GM21367 (cell line): Measurements from ENCODE around the gene PEAK3.
"Not testable (repeated sequence)": the region's sequence is repeated elsewhere in the genome, so short reads cannot be mapped to it uniquely, and the experiment has no call there.

Source experiments
- ATAC-seq: cut with Tn5 transposase; IDR thresholded peaks from one replicate; pipeline ENCODE4 v1.9.1; 2021; ENCODE audit not compliant: unreplicated experiment

The PEAK3 gene

GRCh38 chr19:2289714-2290435, 7.9 kb upstream of the PEAK3 start:
- ATAC-seq = no peak

DNA sequence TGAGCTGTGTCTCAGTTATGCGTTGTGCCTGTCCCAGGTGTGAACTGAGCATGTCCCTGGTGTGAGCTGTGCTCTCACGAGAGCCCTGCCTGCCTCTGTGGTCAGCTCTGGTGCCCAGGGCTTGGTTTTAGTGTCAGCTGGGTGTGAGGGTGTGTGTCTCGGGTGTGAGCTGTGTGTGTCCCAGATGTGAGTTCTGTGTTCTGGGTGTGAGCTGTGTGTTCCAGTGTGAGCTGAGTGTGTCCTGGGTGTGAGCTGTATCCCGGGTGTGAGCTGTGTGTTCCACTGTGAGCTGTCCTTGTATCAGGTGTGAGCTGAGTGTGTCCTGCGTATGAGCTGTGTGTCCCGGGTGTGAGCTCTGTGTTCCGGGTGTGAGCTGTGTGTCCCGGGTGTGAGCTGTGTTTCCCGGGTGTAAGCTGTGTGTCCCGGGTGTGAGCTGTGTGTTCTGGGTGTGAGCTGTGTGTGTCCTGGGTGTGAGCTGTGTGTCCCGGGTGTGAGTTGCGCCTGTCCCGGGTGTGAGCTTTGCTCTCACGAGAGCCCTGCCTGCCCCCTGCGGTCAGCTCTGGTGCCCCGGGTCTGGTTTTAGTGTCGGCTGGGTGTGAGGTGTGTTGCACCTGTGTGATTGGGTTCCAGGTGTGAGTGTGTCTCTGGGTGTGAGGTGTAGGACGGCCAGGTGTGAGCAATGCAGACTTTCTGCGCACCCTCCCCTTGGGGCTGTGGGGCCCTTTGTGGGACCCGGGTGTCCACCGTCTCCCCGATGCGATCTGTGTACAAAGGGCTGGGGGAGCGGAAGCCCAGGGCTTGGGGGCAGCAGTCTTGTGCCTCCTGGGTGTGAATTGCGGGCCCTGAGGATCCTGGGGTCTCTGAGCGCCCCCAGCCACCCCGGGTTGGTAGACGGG, 7.1 kb upstream of the PEAK3 start:
- no peak for ATAC-seq

DNA sequence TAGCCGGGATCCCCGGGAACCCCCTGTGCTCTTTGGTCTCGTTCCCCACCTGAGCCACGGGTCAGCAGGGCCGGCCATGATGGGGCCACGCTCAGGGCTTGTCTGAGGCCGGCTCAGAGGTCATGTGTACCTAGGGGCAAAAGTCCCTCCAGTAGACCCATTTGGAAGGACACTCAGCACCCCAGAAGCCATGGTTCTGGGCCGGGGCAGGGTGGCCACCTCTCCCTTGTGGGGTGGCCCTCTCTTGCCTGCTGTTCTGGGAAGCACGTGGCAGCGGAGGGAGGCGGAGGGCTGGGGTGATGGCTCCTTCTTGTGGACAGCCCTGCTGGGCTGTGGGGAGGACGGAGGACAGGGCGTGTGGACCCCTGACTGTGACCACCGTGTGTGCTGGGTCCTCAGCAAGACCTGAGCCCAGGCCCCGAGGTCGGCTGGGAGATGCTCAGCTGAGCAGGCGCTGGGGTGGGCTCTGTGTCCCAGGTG, 6.4 kb upstream of the PEAK3 start:
- no peak for ATAC-seq

DNA sequence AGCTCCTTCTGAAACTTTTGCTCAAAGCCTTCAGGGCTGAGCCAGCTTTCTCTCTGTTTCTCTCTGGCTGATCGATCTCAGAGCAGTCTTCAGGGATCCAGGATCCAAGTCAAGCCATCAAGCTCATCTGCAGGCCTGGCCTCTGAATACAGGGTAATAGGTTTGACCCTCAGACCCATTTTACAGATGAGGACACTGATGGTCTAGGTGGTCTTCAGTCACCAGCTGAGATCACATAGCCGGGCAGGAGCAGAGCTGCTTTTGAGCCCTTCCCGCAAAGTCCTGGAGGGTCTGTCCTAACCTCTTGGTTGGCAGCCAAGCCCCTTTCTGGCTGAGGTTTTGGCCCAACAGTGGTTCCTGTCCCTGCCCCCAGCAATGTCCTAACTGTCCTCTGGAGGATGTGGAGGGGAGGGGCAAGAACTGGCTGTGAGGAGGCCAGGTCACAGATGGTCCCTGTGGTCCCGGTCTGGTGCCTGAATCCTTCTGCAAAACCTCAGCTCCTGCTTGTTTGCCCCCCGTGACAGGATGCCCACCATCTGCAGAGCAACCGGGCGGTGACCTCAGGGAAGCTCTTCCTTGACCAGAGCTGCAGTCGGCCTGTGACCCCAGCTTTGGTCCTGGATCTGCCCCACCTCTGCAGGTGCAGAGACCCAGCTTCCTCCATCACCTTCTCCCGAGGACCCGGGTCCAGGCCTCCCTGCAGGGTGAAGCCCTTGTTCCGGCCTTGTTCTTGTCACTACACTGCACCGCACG, 5.8 kb upstream of the PEAK3 start:
- no peak for ATAC-seq

DNA sequence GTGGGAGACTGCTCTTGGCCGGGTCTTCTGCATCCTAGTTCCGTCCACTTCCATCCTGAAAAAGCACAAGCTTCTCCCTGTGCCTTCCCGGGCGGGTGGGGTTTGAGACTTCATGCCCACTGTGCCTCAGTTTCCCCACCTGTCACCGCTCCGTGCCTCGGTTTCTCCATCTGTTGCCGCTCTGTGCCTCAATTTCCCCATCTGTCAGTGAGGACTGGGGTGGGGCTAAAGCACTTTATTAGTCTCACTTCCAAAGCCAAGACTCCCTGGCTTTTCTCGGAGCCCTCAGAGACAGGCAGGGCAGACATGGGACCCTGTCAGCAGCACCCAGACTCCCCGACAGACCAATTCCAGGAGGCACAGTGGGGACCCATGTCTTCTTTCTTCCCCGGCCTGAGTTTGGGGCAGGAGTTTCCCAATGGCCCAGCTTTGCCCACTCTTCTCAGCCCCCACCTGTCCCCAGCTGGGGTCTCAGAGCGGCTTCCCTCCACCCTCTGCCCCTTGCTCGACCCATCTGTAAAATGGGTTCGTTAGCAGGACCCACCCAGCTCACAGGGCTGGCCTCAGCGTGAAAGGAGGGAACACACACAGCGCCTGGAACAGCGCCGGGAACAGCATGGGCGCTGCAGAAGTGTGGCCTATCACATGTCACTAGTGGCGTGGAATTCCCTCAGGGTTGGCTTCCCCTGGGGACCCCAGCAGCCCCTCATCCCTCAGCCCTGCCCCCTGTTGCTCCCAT, 4.6 kb upstream of the PEAK3 start:
- ATAC-seq = no peak

GRCh38 chr19:2283835-2284507, 2.0 kb upstream of the PEAK3 start:
- ATAC-seq = no peak

DNA sequence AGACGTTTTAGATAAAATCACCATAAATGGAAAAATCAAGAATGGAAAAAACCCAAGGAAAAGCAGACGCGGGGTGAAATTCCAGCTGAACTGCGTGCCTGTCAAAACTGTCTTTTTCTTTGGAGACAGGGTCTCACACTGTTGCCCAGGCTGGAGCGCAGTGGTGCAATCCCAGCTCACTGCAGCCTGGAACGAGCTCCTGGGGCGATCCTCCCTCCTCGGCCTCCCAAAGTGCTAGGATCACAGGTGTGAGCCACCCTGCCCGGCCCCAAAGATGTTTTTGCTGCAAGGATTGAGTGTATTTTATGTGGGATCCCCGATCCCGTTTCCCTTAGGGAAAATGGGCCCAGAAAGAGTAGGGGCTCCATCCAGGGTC, 875 bp upstream of the PEAK3 start:
- no peak for ATAC-seq

DNA sequence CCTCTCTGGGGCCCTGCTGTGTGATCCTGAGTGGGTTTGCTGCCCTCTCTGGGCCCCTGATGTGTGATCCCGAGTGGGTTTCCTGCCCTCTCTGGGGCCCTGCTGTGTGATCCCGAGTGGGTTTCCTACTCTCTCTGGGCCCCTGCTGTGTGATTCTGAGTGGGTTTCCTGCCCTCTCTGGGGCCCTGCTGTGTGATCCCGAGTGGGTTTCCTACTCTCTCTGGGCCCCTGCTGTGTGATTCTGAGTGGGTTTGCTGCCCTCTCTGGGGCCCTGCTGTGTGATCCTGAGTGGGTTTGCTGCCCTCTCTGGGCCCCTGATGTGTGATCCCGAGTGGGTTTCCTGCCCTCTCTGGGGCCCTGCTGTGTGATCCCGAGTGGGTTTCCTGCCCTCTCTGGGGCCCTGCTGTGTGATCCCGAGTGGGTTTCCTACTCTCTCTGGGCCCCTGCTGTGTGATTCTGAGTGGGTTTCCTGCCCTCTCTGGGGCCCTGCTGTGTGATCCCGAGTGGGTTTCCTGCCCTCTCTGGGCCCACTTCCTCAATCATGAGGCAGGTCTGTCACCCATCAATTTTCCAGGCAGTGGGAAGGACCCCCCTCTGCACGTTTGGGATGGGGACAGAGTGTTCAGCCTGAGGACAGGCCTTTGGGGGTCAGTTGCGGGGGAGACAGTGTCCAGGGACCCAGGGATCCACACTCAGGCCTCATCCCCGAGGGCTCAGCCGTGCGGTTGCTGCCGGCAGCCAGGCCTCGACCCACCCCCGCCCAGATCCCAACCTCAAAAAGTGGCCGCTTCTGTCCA, 512 bp downstream of the PEAK3 start:
- not testable (repeated sequence) for ATAC-seq

DNA sequence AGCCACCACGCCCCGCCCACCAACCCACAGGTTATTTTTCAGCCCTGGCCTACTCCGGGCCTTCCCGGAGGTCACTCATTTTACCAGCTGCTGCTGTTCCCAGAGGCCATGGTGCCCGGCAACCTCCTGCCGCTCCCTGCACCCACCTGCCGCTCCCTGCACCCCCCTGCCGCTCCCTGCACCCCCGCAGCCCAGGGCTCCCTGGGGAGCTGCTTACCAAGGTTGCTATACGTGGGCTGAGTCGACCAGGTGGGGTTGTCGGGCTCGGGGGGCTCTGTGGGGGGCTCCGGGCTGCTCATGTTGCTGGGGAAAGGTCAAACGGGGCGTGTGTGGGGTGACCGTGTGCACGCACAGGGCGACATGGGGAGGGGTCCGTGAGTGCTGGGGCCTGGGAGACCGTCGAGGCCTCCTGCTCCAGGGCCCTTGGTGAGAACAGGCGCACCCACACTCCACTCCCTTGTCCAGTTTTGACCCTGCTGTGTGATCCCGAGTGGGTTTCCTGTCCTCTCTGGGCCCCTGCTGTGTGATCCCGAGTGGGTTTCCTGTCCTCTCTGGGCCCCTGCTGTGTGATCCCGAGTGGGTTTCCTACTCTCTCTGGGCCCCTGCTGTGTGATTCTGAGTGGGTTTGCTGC, 1.2 kb downstream of the PEAK3 start:
- no peak for ATAC-seq

GRCh38 chr19:2278459-2279158, 3.4 kb downstream of the PEAK3 start:
- no peak for ATAC-seq

DNA sequence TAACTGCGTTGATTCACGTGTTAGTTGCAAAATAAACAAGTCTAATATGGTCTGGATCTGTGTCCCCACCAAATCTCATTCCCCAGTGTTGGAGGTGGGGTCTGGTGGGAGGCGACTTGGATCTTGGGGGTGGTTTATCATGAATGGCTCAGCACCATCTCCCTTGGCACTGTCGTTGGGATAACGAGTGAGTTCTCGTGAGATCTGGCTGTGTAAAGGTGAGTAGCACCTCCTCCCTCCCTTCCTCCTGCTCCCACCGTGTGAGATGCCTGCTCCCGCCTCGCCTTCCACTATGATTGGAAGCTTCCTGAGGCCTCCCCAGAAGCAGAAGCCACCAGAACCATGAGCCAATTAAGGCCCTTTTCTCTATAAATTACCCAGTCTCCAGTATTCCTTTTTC, 4.8 kb downstream of the PEAK3 start:
- no peak for ATAC-seq

- ATAC-seq = no peak
Observed at GRCh38 chr19:2276429-2276986, 5.5 kb downstream of the PEAK3 start.

DNA sequence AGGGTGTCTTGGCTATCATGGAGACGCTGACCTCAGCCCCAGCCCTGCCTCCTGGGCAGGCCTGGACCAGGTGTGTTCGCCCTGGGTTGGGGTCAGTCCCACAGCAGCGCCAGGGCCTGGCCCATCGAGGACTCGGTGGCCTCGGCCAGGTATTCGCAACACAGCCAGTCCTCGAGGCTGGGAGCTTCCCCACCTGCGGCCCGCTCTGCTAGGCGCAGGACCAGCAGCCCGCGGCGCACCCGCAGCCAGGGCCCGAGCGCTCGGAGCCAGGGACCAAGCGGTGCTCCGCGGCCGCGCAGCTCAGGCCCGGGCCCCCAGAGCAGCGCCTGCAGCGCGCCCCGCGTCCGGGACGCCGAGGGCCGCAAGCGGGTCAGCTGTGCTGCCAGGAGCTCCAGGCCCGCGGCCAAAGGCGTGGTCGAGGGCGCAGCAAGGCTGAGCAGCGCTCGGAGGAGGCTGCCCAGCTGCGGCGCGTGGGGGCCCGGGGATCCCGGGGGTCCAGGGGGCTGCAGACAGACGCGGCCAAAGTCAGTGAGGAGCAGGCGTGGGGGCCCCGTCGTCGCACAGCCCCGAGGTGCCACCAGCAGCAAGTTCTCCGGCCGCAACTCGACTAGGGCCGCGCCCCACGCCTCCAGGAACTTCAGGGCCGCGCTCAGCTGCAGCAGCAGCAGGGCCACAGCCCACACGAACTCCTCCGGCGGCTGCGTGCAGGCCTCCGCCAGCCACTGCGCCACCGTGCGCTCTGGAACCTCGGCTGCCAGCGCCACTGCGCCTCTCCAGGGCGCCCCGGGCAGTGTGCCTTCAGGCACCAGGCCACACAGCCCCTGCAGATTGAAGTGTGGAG, 6.2 kb downstream of the PEAK3 start:
- ATAC-seq = no peak

DNA sequence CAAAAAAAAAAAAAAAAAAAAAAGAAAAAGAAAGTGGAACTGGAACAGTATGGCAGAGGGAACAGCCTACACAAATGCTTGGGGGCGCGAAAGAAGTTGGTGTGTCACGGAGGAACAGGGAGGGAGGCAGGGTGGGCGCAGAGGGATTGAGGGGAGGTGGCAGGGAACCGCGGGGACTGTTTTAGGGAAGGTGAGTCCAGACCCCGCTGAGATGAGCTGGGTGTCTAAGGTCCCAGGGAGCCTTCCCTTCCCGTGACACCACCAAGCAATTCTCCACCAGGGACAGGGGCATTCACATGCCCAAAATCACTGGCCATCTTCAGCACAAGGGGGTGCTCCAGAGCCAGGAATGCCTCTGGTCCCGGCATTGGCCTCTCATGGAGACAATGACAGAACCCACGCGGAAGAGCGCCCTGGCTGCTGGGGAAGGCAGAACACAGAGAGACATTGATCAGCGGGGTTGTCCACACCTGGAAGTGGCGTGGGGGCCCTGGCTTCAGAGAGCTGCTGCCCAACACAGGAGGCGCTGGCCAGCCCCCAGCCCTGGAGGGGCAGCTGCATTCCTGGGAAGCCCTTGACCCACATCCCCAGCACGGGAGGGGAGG, 6.9 kb downstream of the PEAK3 start:
- ATAC-seq = no peak

- no peak for ATAC-seq
Observed at GRCh38 chr19:2274185-2274711, 7.7 kb downstream of the PEAK3 start.

- no peak for ATAC-seq
Observed at GRCh38 chr19:2273356-2274184, 8.4 kb downstream of the PEAK3 start.
